A549 treated with GW870086 at 1 μM for 4 hours (cell line): ENCODE data around the gene HS3ST1. TPM values are rescaled to one million over a fixed set of nuclear protein-coding genes. Genes with fewer than 3 reads are reported as not detected.

ENCODE experiments used
- total RNA-seq: library from RNA; stranded (reverse); fragments of 200-300 nt; extraction: Qiagen RNA extraction; gene quantifications from 5 replicates; pipeline ENCODE4 v1.2.3, GENCODE V29; 2022; ENCODE audit warnings: low read depth

The HS3ST1 gene
- 0.57 to 1.2 TPM (median 0.90 TPM) in 5 replicates for total RNA-seq

DNA sequence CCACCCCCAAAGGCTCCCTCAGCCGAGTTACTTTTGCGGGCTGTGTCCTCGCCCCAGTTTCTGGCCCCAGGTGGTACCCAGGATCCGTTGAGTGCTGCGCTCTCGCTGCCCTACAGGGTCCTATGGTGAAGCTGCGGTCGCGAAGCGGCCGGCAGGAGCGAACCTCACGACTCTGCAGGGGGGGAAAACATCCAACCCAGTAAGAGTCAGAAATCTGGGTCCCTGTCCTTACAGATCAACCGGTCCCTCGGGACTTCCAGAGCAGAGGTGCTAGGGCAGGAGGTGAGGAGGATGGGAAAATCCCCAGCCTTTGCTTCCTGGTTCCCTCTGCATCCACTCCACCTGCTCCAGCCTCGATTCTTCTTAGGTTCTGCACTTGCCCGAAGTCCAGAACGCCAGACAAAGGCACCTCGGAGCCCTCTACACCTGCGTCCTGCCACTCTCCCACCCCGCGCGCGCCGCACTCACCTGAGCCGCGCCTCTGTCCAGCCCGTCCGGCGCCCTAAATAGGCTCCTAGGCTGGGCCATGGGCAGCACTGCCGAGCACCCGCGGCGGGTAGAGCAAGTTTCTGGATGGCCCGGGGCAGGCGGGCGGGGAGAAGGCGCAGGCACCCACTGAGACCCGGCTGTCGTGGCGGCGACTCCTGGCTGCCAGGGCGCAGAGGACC lies at the start of gene HS3ST1:
Gene HS3ST1, minus strand, starts transcription at position 664 of the 668 bp plus-strand sequence. CDS start 28,889 bp downstream, outside the sequence.

